Measurements from ENCODE around the gene MLYCD. TPM values are rescaled to one million over a fixed set of nuclear protein-coding genes. Genes with fewer than 3 reads are reported as not detected.

MLYCD gene
- 9.4 and 9.6 TPM in 2 replicates for total RNA-seq
- long read RNA-seq, full-length matches to known transcripts, result 1 of 4 reads
- long read RNA-seq, partial matches to known transcripts, result 2 of 4 reads
- long read RNA-seq, other reads (novel, unspliced or antisense), result 1 of 4 reads

DNA sequence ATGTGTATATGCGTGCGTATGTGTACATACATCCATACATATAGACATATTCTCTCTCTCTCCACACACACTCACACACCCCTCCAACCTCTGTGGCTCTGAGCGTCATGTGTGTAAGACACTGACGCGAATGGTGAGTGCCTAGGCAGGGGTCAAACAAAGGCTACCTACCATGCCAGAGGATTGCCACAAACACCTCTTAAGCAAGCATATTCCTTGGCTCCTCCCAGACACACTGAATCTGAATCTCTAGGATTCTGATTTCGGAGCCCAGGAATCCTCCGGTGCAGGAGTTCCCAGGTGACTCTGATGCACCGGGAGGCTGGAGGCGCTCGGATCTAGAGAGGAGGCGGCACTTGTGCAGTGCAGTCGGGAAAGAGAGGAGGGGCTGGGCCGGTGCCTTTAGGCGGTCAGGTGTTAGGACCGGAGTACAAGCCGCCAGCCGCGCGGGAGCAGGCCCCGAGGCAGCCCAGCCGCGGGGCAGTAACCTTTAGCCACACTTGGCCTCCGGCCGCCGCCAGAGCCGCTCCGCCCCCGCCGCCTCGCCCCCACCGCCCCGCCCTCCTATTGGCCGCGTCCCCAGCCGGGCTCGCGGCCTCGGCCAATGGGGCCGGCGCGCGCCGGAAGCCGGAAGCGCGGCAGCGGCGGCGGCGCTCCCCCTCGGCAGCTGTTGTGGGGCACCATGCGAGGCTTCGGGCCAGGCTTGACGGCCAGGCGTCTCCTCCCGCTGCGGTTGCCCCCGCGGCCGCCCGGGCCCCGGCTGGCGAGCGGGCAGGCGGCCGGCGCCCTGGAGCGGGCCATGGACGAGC is at the start of gene MLYCD:
TSS of gene MLYCD (plus strand) at position 653 of the 809 bp plus-strand sequence. CDS start at position 683, 30 bp downstream.
- Mint-ChIP-seq H3K4me1 (ENCODE audit: low read depth) (peaks cover 22% of the 10 kb centered on the region), H3K4me3 (ENCODE audit: low read depth) (peak within 1 kb of the TSS; percentile 88), H3K36me3 (ENCODE audit: insufficient read depth) (peaks cover 2% of the 10 kb centered on the region), H3K27me3 (no peaks in the 10 kb centered on the region), H3K9me3 (ENCODE audit: low read depth) (no peaks in the 10 kb centered on the region), H3K27ac (peak within 1 kb of the TSS; percentile 94)
- TF ChIP-seq, protein P1, sequence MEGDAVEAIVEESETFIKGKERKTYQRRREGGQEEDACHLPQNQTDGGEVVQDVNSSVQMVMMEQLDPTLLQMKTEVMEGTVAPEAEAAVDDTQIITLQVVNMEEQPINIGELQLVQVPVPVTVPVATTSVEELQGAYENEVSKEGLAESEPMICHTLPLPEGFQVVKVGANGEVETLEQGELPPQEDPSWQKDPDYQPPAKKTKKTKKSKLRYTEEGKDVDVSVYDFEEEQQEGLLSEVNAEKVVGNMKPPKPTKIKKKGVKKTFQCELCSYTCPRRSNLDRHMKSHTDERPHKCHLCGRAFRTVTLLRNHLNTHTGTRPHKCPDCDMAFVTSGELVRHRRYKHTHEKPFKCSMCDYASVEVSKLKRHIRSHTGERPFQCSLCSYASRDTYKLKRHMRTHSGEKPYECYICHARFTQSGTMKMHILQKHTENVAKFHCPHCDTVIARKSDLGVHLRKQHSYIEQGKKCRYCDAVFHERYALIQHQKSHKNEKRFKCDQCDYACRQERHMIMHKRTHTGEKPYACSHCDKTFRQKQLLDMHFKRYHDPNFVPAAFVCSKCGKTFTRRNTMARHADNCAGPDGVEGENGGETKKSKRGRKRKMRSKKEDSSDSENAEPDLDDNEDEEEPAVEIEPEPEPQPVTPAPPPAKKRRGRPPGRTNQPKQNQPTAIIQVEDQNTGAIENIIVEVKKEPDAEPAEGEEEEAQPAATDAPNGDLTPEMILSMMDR (IDR thresholded peaks at IDR 0.05; ENCODE audit: unreplicated experiment), result no peak
- DNase-seq (ENCODE audit: low spot score, unreplicated experiment), result peak; percentile 68

DNA sequence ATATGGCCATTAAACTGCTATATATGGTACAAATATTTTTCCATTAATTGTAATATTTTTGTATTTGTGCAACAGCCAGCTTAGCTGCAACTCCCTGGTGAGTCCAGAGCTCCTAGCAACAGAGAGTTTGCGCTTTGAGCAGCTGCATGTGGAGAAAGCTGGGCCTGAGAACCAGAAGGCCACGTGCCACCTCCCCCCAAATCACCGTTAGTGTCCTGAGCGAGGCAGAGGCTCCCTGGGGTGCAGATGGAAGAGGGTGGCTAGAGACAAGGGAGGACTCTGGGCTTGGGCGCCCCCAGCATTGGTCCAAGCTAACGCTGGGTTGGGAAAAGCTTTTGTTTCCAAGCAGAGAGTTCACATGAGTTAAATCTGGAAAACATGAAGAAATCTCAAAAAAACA is 49.5 kb upstream of the MLYCD start:
- TF ChIP-seq, protein P1 (IDR thresholded peaks at IDR 0.05; ENCODE audit: unreplicated experiment), result no peak
- Mint-ChIP-seq H3K9me3 (ENCODE audit: low read depth) (no peaks in the 10 kb centered on the region), H3K27ac (no peak overlapping the region), H3K4me1 (ENCODE audit: low read depth) (peaks cover 4% of the 10 kb centered on the region), H3K36me3 (ENCODE audit: insufficient read depth) (no peaks in the 10 kb centered on the region), H3K27me3 (peaks cover 4% of the 10 kb centered on the region), H3K4me3 (ENCODE audit: low read depth) (no peak overlapping the region)
- DNase-seq (ENCODE audit: low spot score, unreplicated experiment), result no peak

DNA sequence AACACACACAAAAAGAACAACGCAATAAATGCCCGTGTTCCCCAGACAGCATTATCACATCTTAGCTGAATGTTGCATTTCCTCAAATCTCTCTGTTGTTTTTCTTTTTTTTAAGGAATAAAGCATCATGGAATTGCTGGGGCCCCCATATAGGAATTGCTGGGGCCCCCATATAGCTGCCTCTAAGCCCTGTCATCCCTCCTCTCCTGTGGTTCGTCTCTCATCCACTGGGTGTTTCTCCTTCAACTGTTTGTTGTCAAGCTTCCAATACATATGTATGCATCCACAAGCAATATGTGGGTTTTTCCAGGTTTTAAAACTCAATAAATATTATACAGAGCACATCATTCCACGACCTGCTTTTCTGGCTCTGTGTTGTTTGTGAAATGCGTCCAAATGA is 48.0 kb upstream of the MLYCD start:
- no peaks in the 10 kb centered on the region for H3K36me3 Mint-ChIP-seq (ENCODE audit: insufficient read depth)
- no peak for DNase-seq (ENCODE audit: low spot score, unreplicated experiment)
- no peaks in the 10 kb centered on the region for H3K9me3 Mint-ChIP-seq (ENCODE audit: low read depth)

DNA sequence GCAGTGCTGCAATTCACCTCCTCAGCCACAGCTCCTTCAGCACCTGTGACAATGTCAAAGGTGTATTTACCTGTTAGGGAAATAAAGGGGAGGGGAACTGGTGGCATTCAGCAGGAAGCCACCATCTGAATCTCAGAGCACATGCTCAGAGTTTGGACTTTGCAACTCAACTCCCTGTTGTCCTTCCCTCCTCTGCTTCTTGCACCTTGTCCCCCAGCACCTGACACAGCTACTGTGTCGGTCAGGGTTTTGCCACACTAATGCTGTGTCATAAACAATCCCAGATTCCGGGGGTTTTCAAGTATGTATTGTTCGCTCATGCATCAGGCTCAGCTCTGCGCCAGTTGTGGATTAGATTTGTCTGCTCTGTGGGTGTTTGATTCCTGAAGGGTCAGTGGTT is 47.4 kb upstream of the MLYCD start:
- no peak for DNase-seq (ENCODE audit: low spot score, unreplicated experiment)
- TF ChIP-seq, protein P1 (IDR thresholded peaks at IDR 0.05; ENCODE audit: unreplicated experiment), result no peak
- H3K27ac Mint-ChIP-seq, result no peak overlapping the region
- H3K4me1 Mint-ChIP-seq (ENCODE audit: low read depth), result peaks cover 10% of the 10 kb centered on the region
- no peak overlapping the region for H3K4me3 Mint-ChIP-seq (ENCODE audit: low read depth)
- H3K36me3 Mint-ChIP-seq (ENCODE audit: insufficient read depth), result no peaks in the 10 kb centered on the region
- no peaks in the 10 kb centered on the region for H3K9me3 Mint-ChIP-seq (ENCODE audit: low read depth)
- H3K27me3 Mint-ChIP-seq, result peaks cover 4% of the 10 kb centered on the region

More for the DNA sequence above, 48.0 kb upstream of the MLYCD start:
- Mint-ChIP-seq H3K27me3 (peaks cover 4% of the 10 kb centered on the region), H3K4me1 (ENCODE audit: low read depth) (peaks cover 4% of the 10 kb centered on the region), H3K4me3 (ENCODE audit: low read depth) (no peak overlapping the region), H3K27ac (no peak overlapping the region)
- TF ChIP-seq, protein P1 (IDR thresholded peaks at IDR 0.05; ENCODE audit: unreplicated experiment), result no peak

DNA sequence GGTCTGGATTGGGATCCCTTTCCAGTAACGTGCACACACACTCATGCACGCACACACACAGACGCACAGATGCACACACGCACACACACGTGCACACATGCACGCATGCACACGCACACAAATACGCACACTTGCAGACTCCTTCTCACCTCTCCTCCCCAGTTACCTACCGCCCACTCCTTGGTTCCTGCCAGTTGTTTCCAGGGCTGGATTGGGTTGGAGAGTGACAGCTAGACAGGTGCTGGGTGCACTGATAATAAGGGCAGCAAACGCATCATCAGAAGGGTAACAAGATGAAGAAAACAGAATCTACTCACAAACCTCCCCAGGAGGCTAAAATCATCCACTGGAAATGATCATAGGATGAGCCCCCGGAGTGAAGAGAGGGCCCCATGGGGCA is 46.1 kb upstream of the MLYCD start:
- no peak for DNase-seq (ENCODE audit: low spot score, unreplicated experiment)
- Mint-ChIP-seq H3K27me3 (no peaks in the 10 kb centered on the region), H3K27ac (no peak overlapping the region), H3K4me3 (ENCODE audit: low read depth) (no peak overlapping the region), H3K9me3 (ENCODE audit: low read depth) (no peaks in the 10 kb centered on the region), H3K4me1 (ENCODE audit: low read depth) (peaks cover 14% of the 10 kb centered on the region), H3K36me3 (ENCODE audit: insufficient read depth) (no peaks in the 10 kb centered on the region)
- TF ChIP-seq, protein P1 (IDR thresholded peaks at IDR 0.05; ENCODE audit: unreplicated experiment), result no peak

Measured in progenitor cell of endocrine pancreas (in vitro differentiated cells).